ENCODE measurements around the gene TGFBR3. TPM values are rescaled to one million over a fixed set of nuclear protein-coding genes. Genes with fewer than 3 reads are reported as not detected.

The TGFBR3 gene
- total RNA-seq, 1 donor from 2014 or later: 2.5 TPM

DNA sequence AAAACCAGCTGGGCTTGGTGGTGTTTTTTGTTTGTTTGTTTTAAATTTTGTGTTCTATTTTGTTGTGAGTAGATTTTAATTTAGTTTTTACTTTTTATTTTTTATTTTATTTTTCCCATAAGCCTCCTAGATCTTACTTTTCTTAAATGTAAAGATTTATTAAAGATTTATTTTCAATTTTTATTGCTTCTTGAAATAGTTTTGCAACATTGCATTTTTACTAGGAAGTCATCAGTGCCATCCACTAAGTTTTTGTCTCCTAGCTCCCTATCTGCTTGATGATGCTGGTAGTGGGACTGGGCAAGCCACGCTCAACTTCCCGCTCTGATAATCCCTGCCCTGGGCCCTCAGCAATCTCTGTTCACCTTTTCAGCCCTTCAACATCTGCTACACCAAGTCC, 209.9 kb downstream of the TGFBR3 start:
- no peaks in the 10 kb centered on the region for H3K9me3 Mint-ChIP-seq (ENCODE audit: unreplicated experiment)
- no peaks in the 10 kb centered on the region for H3K27me3 Mint-ChIP-seq (ENCODE audit: low read depth, unreplicated experiment)
- Histone ChIP-seq H3K36me3 (ENCODE audit: insufficient read depth, low read length) (no peaks in the 10 kb centered on the region), H3K79me2 (ENCODE audit: insufficient read depth, low read length) (no peaks in the 10 kb centered on the region), H3K4me3 (ENCODE audit: insufficient read depth, low read depth, low read length) (no peak overlapping the region), H3K27ac (ENCODE audit: low read depth, low read length) (no peak overlapping the region), H3K4me1 (ENCODE audit: insufficient read depth, low read length) (no peaks in the 10 kb centered on the region), H4K20me1 (ENCODE audit: insufficient read depth, low read length) (no peaks in the 10 kb centered on the region), H3K9ac (ENCODE audit: low read length) (no peak overlapping the region), H3K27me3 (ENCODE audit: insufficient read depth, low read length) (no peaks in the 10 kb centered on the region), H3K4me2 (ENCODE audit: low read length) (no peak overlapping the region), H2AFZ (ENCODE audit: low read depth, low read length) (no peak overlapping the region), H3K9me3 (ENCODE audit: insufficient read depth, low read depth, low read length) (no peaks in the 10 kb centered on the region)
- H3K36me3 Mint-ChIP-seq (ENCODE audit: low read depth, unreplicated experiment): no peaks in the 10 kb centered on the region
- TF ChIP-seq, protein P1, sequence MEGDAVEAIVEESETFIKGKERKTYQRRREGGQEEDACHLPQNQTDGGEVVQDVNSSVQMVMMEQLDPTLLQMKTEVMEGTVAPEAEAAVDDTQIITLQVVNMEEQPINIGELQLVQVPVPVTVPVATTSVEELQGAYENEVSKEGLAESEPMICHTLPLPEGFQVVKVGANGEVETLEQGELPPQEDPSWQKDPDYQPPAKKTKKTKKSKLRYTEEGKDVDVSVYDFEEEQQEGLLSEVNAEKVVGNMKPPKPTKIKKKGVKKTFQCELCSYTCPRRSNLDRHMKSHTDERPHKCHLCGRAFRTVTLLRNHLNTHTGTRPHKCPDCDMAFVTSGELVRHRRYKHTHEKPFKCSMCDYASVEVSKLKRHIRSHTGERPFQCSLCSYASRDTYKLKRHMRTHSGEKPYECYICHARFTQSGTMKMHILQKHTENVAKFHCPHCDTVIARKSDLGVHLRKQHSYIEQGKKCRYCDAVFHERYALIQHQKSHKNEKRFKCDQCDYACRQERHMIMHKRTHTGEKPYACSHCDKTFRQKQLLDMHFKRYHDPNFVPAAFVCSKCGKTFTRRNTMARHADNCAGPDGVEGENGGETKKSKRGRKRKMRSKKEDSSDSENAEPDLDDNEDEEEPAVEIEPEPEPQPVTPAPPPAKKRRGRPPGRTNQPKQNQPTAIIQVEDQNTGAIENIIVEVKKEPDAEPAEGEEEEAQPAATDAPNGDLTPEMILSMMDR (IDR thresholded peaks at IDR 0.05; ENCODE audit: insufficient read depth, low read depth, low read length): no peak
- no peak for TF ChIP-seq EZH2 (IDR thresholded peaks at IDR 0.05; ENCODE audit: insufficient read depth, low read length)
- no peak for FAIRE-seq
- no peak for DNase-seq (ENCODE audit: low read depth)
- no peaks in the 10 kb centered on the region for H3K4me1 Mint-ChIP-seq (ENCODE audit: low read depth, unreplicated experiment)
- H3K27ac Mint-ChIP-seq (ENCODE audit: unreplicated experiment): no peak overlapping the region
- H3K4me3 Mint-ChIP-seq (ENCODE audit: unreplicated experiment): no peak overlapping the region

DNA sequence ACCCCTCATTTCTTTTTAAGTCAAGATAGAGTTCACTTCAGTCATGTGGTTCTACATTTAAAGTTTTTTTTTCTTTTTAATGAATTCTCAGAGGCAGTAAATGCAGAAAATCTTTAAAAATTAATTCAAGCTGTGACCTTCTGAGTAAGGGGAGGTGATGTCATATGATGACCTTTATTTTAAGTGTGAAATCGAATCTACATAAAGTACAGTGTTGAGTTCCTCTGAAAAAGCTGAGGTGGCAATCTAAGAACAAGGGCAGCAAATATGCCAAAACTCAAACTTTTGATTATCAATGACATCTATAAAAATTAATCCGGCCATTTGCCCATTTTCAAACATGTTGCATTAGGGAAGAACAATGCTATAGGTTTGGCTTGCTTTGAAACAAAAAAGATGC, 211.8 kb downstream of the TGFBR3 start:
- H3K27me3 Mint-ChIP-seq (ENCODE audit: low read depth, unreplicated experiment): no peaks in the 10 kb centered on the region
- no peaks in the 10 kb centered on the region for H3K36me3 Mint-ChIP-seq (ENCODE audit: low read depth, unreplicated experiment)
- H3K27ac Mint-ChIP-seq (ENCODE audit: unreplicated experiment): no peak overlapping the region
- Histone ChIP-seq H3K36me3 (ENCODE audit: insufficient read depth, low read length) (no peaks in the 10 kb centered on the region), H3K27ac (ENCODE audit: low read depth, low read length) (no peak overlapping the region), H3K4me1 (ENCODE audit: insufficient read depth, low read length) (no peaks in the 10 kb centered on the region), H3K27me3 (ENCODE audit: insufficient read depth, low read length) (no peaks in the 10 kb centered on the region), H3K79me2 (ENCODE audit: insufficient read depth, low read length) (no peaks in the 10 kb centered on the region), H4K20me1 (ENCODE audit: insufficient read depth, low read length) (no peaks in the 10 kb centered on the region), H2AFZ (ENCODE audit: low read depth, low read length) (no peak overlapping the region), H3K9ac (ENCODE audit: low read length) (no peak overlapping the region), H3K4me2 (ENCODE audit: low read length) (no peak overlapping the region), H3K9me3 (ENCODE audit: insufficient read depth, low read depth, low read length) (no peaks in the 10 kb centered on the region), H3K4me3 (ENCODE audit: insufficient read depth, low read depth, low read length) (no peak overlapping the region)
- H3K4me1 Mint-ChIP-seq (ENCODE audit: low read depth, unreplicated experiment): no peaks in the 10 kb centered on the region
- TF ChIP-seq, protein P1 (IDR thresholded peaks at IDR 0.05; ENCODE audit: insufficient read depth, low read depth, low read length): no peak
- no peak for TF ChIP-seq EZH2 (IDR thresholded peaks at IDR 0.05; ENCODE audit: insufficient read depth, low read length)
- no peak for DNase-seq (ENCODE audit: low read depth)
- FAIRE-seq: no peak
- no peak overlapping the region for H3K4me3 Mint-ChIP-seq (ENCODE audit: unreplicated experiment)
- H3K9me3 Mint-ChIP-seq (ENCODE audit: unreplicated experiment): no peaks in the 10 kb centered on the region

DNA sequence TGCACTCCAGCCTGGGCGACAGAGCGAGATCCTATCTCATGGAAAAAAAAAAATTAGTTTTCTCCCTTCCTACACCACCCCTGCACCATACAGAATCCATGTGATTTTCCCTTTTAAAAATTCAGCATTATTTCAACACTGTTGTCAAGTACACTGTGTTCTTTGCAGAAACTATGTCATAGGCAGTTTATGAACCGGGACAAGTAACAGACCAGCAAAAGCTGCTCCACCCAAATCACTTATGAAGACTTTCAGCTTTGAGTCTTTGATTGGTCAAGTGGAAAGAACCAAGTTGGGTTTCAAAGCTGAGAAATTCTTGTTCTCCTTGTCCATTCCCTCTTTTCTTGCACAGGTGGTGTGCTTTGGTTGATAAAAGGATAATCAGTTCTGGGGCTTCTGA, 212.3 kb downstream of the TGFBR3 start:
- H3K9ac ChIP-seq (ENCODE audit: low read length): no peak overlapping the region
- no peaks in the 10 kb centered on the region for H3K79me2 ChIP-seq (ENCODE audit: insufficient read depth, low read length)
- H4K20me1 ChIP-seq (ENCODE audit: insufficient read depth, low read length): no peaks in the 10 kb centered on the region
- Mint-ChIP-seq H3K27ac (ENCODE audit: unreplicated experiment) (no peak overlapping the region), H3K4me1 (ENCODE audit: low read depth, unreplicated experiment) (no peaks in the 10 kb centered on the region), H3K36me3 (ENCODE audit: low read depth, unreplicated experiment) (no peaks in the 10 kb centered on the region), H3K9me3 (ENCODE audit: unreplicated experiment) (no peaks in the 10 kb centered on the region), H3K4me3 (ENCODE audit: unreplicated experiment) (no peak overlapping the region), H3K27me3 (ENCODE audit: low read depth, unreplicated experiment) (no peaks in the 10 kb centered on the region)
- no peak overlapping the region for H2AFZ ChIP-seq (ENCODE audit: low read depth, low read length)
- no peaks in the 10 kb centered on the region for H3K9me3 ChIP-seq (ENCODE audit: insufficient read depth, low read depth, low read length)
- FAIRE-seq: no peak
- no peak overlapping the region for H3K4me2 ChIP-seq (ENCODE audit: low read length)
- no peak overlapping the region for H3K4me3 ChIP-seq (ENCODE audit: insufficient read depth, low read depth, low read length)
- no peaks in the 10 kb centered on the region for H3K4me1 ChIP-seq (ENCODE audit: insufficient read depth, low read length)
- no peak overlapping the region for H3K27ac ChIP-seq (ENCODE audit: low read depth, low read length)
- H3K36me3 ChIP-seq (ENCODE audit: insufficient read depth, low read length): no peaks in the 10 kb centered on the region
- DNase-seq (ENCODE audit: low read depth): no peak
- H3K27me3 ChIP-seq (ENCODE audit: insufficient read depth, low read length): no peaks in the 10 kb centered on the region
- TF ChIP-seq, protein P1 (IDR thresholded peaks at IDR 0.05; ENCODE audit: insufficient read depth, low read depth, low read length): no peak
- TF ChIP-seq EZH2 (IDR thresholded peaks at IDR 0.05; ENCODE audit: insufficient read depth, low read length): no peak

All from astrocyte (in vitro differentiated cells and primary cell).